Right atrium auricular region (tissue), 2 donors: ENCODE measurements around the gene CREB3L2. TPM values are rescaled to one million over a fixed set of nuclear protein-coding genes. Genes with fewer than 3 reads are reported as not detected.

Source experiments
- DNase-seq: peaks from one replicate; pipeline ENCODE4 v3.0.0-alpha.2; 2019; ENCODE audit warnings: low spot score
- H3K27ac ChIP-seq, 2 donors: fragments of 200-600 bp; sonication (generic); 1 replicate in 1 of 2; 2 replicates in 1 of 2; pipeline ENCODE4 v1.5.1; 2016 to 2019
- H3K27me3 ChIP-seq, 2 donors: fragments of 200-600 bp; sonication (generic); one replicate each; pipeline versions ENCODE4 v1.5.1 to v1.6.0; 2017 to 2019
- H3K36me3 ChIP-seq: fragments of 200-600 bp; sonication (generic); one replicate; pipeline ENCODE4 v1.5.1; 2016
- H3K4me1 ChIP-seq, 2 donors: fragments of 200-600 bp; sonication (generic); one replicate each; pipeline versions ENCODE4 v1.5.1 to v1.6.0; 2017 to 2019
- H3K4me3 ChIP-seq, 2 donors: fragments of 200-600 bp; sonication (generic); 1 replicate in 1 of 2; 2 replicates in 1 of 2; pipeline ENCODE4 v1.5.1; 2017 to 2019; ENCODE audit warnings: mild to moderate bottlenecking in 1 of 2, moderate library complexity in 1 of 2
- H3K9me3 ChIP-seq, 2 donors: fragments of 200-600 bp; sonication (generic); one replicate each; pipeline ENCODE4 v1.5.1; 2019
- CTCF ChIP-seq, 2 donors: fragments of 200-600 bp; sonication (generic); IDR thresholded peaks; one replicate each; pipeline ENCODE4 v1.5.1; 2019; ENCODE audit warnings: antibody characterized with exemption in 2 of 2
- total RNA-seq, 2 donors: library from RNA; depleted of rRNA; stranded (reverse); fragments of >200 nt; gene quantifications; one replicate each; pipeline ENCODE4 v1.1.0, GENCODE V29; 2016

CREB3L2 gene
- total RNA-seq, 2 donors from 2014 or later, result 25.6 to 39.6 TPM

GRCh38 chr7:137992104-137992549, 9.8 kb downstream of the CREB3L2 start:
- Histone ChIP-seq H3K27ac (peak overlapping the region; percentile 72 to 84), H3K9me3 (no peaks in the 10 kb centered on the region), H3K4me3 (no peak overlapping the region), H3K4me1 (peaks cover 0 to 98% of the 10 kb centered on the region in 2 donors), H3K27me3 (no peaks in the 10 kb centered on the region), H3K36me3 (no peaks in the 10 kb centered on the region)
- no peak for TF ChIP-seq CTCF (IDR thresholded peaks at IDR 0.05)
- no peak for DNase-seq

GRCh38 chr7:137990251-137990941, 11.5 kb downstream of the CREB3L2 start:
- Histone ChIP-seq H3K4me3 (peak overlapping the region in 1 of 2 donors; percentile 5), H3K36me3 (no peaks in the 10 kb centered on the region), H3K27ac (peak overlapping the region; percentile 72 to 84), H3K9me3 (no peaks in the 10 kb centered on the region), H3K4me1 (peaks cover 0 to 98% of the 10 kb centered on the region in 2 donors), H3K27me3 (no peaks in the 10 kb centered on the region)
- no peak for DNase-seq
- no peak for TF ChIP-seq CTCF (IDR thresholded peaks at IDR 0.05)

DNA sequence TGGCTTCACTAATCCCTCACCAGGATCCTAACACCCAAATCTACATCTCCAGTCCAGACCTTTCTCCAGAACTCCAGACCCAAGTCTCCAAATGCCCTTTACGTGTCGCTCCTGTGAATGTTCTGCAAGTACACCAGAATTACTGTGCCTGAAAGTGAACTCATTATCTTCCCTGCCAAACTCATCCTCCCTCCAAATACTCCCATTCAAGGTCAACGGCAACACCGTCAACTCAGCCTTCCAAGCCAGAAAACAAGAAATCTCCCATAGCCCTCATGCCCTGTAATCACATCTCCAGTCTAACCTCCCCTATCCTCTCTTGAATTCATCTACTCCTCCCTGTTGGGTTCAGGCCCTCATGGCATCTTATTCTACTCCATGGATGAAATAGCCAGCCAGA, 12.3 kb downstream of the CREB3L2 start:
- H3K4me1 ChIP-seq, result peaks cover 0 to 100% of the 10 kb centered on the region in 2 donors
- H3K4me3 ChIP-seq, result no peak overlapping the region
- TF ChIP-seq CTCF (IDR thresholded peaks at IDR 0.05), result no peak
- H3K9me3 ChIP-seq, result no peaks in the 10 kb centered on the region
- no peak for DNase-seq
- H3K27ac ChIP-seq, result peak overlapping the region; percentile 72 to 84
- H3K27me3 ChIP-seq, result no peaks in the 10 kb centered on the region
- no peaks in the 10 kb centered on the region for H3K36me3 ChIP-seq

DNA sequence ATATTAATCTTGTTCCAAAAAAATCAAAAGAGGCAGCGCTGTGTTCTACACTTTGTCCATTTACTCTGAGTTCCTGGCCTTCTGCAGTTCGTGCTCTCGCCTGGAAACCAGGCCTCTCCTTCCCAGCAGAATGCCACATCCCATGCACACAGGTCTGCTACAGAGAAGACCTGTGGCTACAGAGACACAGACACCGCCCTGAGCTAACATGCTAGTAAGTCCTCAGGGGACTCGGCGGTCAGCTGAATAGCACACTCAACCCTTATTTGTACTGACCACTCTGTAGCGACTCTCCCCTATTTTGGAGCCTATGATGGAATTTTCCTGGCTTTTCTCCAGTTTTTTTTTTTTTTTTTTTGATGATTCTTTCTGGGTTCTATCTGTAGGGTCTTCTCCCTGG, 12.8 kb downstream of the CREB3L2 start:
- no peak for DNase-seq
- H3K27me3 ChIP-seq, result no peaks in the 10 kb centered on the region
- no peak for TF ChIP-seq CTCF (IDR thresholded peaks at IDR 0.05)
- peaks cover 0 to 100% of the 10 kb centered on the region in 2 donors for H3K4me1 ChIP-seq
- H3K9me3 ChIP-seq, result no peaks in the 10 kb centered on the region
- peak overlapping the region; percentile 72 to 84 for H3K27ac ChIP-seq
- H3K36me3 ChIP-seq, result no peaks in the 10 kb centered on the region
- H3K4me3 ChIP-seq, result no peak overlapping the region

- Histone ChIP-seq H3K9me3 (no peaks in the 10 kb centered on the region), H3K27me3 (no peaks in the 10 kb centered on the region), H3K4me1 (peaks cover 0 to 100% of the 10 kb centered on the region in 2 donors), H3K27ac (peak overlapping the region; percentile 72), H3K36me3 (no peaks in the 10 kb centered on the region), H3K4me3 (no peak overlapping the region)
- no peak for TF ChIP-seq CTCF (IDR thresholded peaks at IDR 0.05)
- DNase-seq, result no peak
Observed at GRCh38 chr7:137987968-137988367, 13.9 kb downstream of the CREB3L2 start.

DNA sequence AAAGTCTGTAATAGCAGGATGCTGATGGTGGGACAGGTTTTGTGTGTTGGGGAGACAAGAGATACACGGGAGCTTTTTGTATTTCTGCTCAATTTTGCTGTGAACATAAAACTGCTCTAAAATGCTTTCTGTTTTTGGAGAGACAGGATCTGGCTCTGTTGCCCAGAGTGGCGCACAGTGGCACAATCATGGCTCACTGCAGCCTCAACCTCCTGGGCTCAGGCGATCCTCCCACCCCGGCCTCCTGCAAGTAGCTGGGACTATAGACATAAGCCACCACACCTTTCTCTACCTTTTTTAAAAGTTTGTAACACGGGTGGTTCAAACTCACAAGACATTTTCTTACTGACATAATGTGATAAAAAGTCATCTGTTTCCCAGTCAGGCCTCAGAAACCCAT, 14.3 kb downstream of the CREB3L2 start:
- no peak for DNase-seq
- TF ChIP-seq CTCF (IDR thresholded peaks at IDR 0.05), result no peak
- Histone ChIP-seq H3K36me3 (no peaks in the 10 kb centered on the region), H3K4me3 (no peak overlapping the region), H3K9me3 (no peaks in the 10 kb centered on the region), H3K27ac (peak overlapping the region; percentile 72), H3K4me1 (peaks cover 0 to 97% of the 10 kb centered on the region in 2 donors), H3K27me3 (no peaks in the 10 kb centered on the region)
